Measurements from ENCODE around the gene CD74.
"Not testable (repeated sequence)": the region's sequence is repeated elsewhere in the genome, so short reads cannot be mapped to it uniquely, and the experiment has no call there.

The CD74 gene

GRCh38 chr5:150441813-150442698, 29.3 kb upstream of the CD74 start:
- no peak for DNase-seq (ENCODE audit: low spot score)

GRCh38 chr5:150440948-150441812, 28.5 kb upstream of the CD74 start:
- DNase-seq (ENCODE audit: low spot score) = no peak

- DNase-seq (ENCODE audit: low spot score) = peak; percentile 41
These were observed 26.3 kb upstream of the CD74 start for GRCh38 chr5:150438873-150439546.

- DNase-seq (ENCODE audit: low spot score) = peak; percentile 89
These were observed 23.5 kb upstream of the CD74 start for GRCh38 chr5:150436141-150436680.

DNA sequence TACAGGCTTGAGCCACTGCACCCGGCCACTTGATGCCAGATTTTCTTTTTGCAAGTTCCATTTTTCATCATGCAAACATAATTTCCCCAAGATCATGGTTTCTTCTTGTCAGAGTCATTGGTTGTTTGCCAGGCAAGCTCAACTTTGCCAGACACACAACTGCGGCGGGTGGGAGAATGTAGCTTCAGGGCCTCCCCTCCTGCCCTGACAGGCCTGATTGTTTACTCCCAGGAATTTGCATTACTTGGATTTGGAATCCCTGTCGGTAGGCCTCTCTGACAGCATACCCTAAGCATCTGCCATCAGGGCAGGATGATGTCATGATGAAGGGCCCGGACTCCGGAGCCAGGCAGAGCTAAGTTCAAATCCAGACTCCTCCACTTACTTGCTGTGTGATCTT, 21.8 kb upstream of the CD74 start:
- peak; percentile 93 for DNase-seq (ENCODE audit: low spot score)

DNA sequence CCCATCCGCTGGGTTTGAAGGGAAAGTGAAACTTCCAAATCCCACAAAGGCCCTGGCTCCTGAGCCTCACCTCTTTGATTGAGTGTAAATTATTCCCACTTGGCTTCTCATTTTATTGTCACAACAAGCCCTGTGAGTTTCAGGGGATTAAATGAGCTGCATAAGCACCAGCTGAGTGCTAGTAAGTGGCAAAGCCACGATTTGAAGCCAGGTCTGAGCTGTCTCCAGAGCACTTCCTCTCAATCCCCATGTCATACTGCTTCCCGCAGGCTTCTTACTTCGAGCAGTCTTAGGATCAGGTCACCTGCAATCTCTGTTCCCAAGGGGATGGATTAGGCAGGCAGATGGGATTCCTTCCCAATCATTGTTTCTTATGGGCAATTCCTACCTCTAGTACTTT, 18.9 kb upstream of the CD74 start:
- DNase-seq (ENCODE audit: low spot score) = no peak

DNA sequence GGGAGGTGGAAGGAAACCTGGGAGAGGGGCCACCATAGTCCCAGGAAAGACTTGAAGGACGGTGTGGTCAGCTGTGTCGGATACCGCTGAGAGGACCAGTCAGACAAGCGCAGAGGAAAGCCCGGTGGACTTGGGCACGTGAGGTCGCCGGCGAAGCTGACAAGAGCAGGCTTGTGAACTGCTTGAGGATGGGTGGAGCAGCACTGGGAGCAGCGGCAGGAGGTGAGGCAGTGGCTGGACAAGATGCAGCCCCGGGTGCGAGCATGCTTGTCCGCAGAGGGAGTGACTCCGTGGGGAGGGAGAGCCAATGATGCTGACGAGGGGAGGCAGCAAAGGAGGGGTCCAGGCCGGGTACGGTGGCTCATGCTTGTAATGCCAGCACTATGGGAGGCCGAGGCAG, 18.3 kb upstream of the CD74 start:
- DNase-seq (ENCODE audit: low spot score) = no peak

DNA sequence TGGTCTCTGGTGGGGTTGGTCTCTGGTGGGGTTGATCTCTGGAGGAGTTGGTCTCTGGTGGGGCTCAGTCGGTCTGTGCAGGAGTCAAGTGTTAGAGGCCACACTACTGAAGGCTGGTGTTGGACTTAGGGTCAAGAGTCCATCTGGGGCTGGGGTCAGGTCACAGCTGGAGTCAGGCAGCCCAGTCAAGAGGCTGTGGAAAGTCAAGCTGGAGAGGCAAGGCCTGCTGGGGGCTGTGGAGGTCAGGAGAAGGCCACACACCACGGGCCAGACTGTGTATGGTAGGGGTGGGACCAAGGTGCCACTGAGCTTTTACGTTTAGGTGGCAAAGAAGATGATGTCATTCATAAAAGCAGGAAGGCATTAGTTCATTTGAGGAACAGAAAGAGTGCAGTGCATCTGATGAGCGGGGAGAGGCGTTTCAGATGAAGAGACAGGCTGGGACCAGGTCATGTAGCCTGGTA, 16.7 kb upstream of the CD74 start:
- DNase-seq (ENCODE audit: low spot score) = no peak

DNA sequence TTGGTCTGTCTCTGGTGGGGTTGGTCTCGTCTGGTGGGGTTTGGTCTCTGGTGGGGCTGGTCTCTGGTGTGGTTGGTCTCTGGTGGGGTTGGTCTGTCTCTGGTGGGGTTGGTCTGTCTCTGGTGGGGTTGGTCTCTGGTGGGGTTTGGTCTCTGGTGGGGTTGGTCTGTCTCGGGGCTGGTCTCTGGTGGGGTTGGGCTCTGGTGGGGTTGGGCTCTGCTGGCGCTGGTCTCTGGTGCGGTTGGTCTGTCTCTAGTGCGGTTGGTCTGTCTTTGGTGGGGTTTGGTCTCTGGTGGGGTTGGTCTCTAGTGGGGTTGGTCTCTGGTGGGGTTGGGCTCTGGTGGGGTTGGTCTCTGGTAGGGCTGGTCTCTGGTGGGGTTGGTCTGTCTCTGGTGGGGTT, 16.3 kb upstream of the CD74 start:
- no peak for DNase-seq (ENCODE audit: low spot score)

GRCh38 chr5:150428106-150428876, 15.6 kb upstream of the CD74 start:
- no peak for DNase-seq (ENCODE audit: low spot score)

- not testable (repeated sequence) for DNase-seq (ENCODE audit: low spot score)
These were observed 13.5 kb upstream of the CD74 start for GRCh38 chr5:150426165-150426564.

- no peak for DNase-seq (ENCODE audit: low spot score)
These were observed 10.0 kb upstream of the CD74 start for GRCh38 chr5:150422758-150423157.

DNA sequence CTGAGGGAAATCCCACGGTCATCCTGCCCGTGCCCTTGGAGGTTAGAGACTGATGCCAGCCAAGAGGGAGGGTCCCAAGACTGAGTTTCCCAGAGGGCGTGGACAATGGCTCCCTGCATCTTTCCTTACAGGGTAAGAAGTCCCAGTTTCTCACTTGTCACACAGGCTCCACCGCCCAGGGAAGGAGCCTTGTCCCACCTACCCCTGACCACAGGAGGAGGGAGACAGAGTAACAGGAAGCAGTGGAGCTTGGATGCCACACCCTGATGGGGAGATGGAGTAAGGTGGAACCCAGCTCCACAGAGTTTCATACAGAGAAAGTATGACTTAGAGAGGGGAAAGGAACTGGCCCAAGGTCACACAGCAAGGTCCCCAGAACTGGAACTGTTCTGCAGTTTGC, 9.4 kb upstream of the CD74 start:
- no peak for DNase-seq (ENCODE audit: low spot score)

DNA sequence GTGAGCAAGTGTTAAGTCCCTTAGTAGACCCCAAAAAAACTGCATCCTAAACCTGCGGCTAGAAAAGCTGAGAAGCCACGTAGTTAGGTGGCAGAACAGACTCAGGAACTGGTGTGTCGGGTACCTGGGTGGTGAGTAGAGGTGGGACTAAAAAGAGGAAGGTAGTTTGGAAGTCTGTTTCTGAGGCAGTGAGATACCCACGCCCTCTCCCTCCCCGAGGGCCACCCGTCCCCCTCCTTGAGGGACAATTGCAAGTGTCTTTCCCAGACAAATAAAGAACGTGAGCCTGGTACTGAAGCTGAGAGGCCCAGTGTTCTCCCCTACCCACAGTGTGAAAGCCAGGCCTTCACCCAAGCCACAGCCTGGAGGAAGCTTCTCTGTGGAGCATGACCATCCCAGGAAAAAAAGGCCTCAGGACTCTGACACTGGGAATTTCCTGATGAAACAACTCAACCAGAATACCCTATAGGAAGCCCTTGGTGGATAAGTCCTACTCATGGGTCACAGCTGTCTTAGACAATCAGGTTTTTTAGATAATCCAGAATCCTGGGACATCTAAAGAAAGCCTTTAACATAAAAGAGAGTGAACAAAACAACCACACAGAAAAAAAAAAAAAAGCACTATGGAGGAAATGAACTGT, 7.0 kb upstream of the CD74 start:
- no peak for DNase-seq (ENCODE audit: low spot score)

- DNase-seq (ENCODE audit: low spot score) = not testable (repeated sequence)
These were observed 1.4 kb upstream of the CD74 start for GRCh38 chr5:150413902-150414790.

GRCh38 chr5:150413176-150413901, 629 bp upstream of the CD74 start:
- DNase-seq (ENCODE audit: low spot score) = no peak

DNA sequence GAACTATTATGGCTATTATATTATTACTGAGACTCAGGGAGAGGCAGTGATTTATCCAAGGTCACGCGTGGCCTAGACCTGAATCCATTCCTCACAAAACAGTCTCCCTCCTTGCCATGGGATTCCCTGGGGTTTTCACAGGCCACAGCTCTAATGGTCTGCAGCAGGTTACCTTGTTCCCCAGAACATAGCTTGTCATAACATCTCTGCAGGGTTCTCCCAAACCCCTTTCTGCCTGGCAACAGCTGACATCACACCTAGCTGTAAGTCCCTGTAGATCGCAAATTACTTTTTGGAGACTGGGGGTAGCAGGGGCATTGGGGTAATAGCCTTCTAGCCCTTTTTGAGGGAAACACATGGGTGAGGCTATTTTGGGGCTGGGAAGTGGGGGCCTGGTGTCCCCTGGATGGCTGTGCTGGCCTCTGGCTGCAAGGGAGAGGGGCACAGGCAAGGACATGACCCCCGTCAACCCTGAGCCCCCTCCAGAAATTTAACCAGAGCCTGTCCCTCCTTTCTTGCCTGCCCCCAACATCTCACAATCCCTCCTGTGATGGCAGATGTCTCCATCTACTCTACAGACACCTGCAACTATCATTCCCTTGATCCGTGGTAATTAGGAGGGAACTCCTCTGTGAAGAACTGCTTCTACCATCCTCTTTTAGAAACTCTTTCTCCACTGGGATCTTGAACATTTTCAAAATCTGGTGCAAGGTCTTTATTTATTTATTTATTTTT, 1.3 kb downstream of the CD74 start:
- no peak for DNase-seq (ENCODE audit: low spot score)

GRCh38 chr5:150410524-150411244, 2.0 kb downstream of the CD74 start:
- peak; percentile 87 for DNase-seq (ENCODE audit: low spot score)
